H7 (cell line): Measurements from ENCODE around the gene SLC12A2. TPM values are rescaled to one million over a fixed set of nuclear protein-coding genes. Genes with fewer than 3 reads are reported as not detected.

Source experiments
- DNase-seq: peaks from one replicate; pipeline ENCODE4 v3.0.0; 2012
- H3K27me3 ChIP-seq: 2 replicates; pipeline ENCODE4 v1.6.0; 2011; ENCODE audit warnings: mild to moderate bottlenecking, low read length; ENCODE audit not compliant: control insufficient read depth, insufficient read depth
- H3K36me3 ChIP-seq: replicated peaks from 2 replicates; pipeline ENCODE4 v1.5.1; 2011; ENCODE audit warnings: low read length; ENCODE audit not compliant: control insufficient read depth, insufficient read depth
- H3K4me3 ChIP-seq: 2 replicates; pipeline ENCODE4 v1.5.1; 2011; ENCODE audit warnings: low read depth, mild to moderate bottlenecking, control low read depth, low read length, moderate library complexity; ENCODE audit not compliant: insufficient read depth
- total RNA-seq: library from RNA; depleted of rRNA; stranded (reverse); fragments of >200 nt; shearing (Covaris generic); gene quantifications from 2 replicates; pipeline ENCODE4 v1.2.3, GENCODE V29; 2014

The SLC12A2 gene
- total RNA-seq, 1 experiment from 2014 or later, result 5.4 TPM

- Histone ChIP-seq H3K4me3 (no peak overlapping the region), H3K36me3 (no peaks in the 10 kb centered on the region), H3K27me3 (no peaks in the 10 kb centered on the region)
- DNase-seq, result no peak
Measured at GRCh38 chr5:128208436-128208835, 124.9 kb downstream of the SLC12A2 start.

DNA sequence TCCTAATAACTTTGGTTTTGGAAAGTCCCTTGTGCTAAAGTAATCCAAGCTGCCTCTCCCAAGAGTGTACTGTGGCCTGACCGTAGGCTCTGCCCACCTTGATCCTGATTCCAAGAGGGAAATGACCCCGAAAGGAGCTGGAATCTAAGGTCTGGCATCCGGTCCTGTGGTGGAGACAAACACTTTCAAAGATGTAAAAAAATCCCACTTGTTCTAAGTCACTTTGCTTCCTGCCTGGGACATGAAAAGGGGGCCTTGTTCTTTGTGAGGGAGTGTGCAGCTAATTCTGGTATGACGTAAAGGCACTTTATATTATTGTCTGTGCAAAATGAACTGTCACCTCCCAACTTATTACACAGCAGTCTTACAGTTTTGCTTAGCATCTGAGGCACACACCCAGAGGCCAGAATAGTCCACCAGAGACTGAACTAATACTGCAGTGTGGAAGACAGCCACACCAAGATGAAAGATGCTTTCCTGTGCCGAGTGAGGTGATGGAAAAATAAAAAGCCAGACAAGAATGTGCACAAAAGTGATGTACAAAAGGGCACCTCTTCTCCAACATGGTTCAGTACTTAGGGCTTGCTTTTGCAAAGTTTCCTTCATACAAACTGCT is 128.7 kb downstream of the SLC12A2 start:
- no peak overlapping the region for H3K4me3 ChIP-seq
- no peaks in the 10 kb centered on the region for H3K36me3 ChIP-seq
- DNase-seq, result no peak
- no peaks in the 10 kb centered on the region for H3K27me3 ChIP-seq

DNA sequence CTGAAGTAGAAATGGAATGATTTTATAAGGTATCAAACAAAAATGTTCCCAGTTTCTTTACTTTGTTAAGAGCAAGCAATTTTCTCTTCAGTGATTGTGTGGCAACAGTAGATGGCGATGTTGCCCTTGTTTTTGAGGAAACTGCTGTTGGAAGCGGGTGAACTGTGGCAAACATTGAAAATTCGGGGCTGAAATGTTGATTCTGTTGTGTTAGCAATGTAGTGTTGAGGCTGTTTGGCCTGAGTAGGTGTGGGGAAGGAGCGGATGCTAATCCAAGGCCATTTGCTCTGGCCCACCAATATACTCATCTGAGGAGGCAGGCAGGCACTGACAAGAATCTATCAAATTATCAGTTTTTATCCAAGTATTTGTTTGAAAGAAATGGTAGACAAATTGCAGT is 129.8 kb downstream of the SLC12A2 start:
- Histone ChIP-seq H3K27me3 (no peaks in the 10 kb centered on the region), H3K4me3 (no peak overlapping the region), H3K36me3 (no peaks in the 10 kb centered on the region)
- DNase-seq, result peak; percentile 21

DNA sequence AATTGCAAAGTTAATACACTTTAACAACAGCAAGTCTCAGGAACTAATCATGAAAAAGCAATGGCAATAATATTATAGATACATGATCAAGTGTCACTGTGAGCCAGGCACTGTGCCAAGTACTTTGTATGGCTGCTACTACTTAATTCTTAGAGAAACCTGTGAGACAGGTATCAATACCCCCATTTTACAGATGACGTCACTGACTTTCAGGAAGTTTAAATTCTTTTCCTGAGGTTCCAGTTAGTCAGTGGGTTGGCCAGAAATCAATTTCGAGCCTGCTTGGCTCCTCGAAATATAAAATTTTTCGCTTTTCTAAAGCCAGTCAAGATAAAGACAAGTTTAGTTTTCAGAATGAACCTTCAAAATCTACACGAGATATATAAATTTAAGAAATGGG is 130.3 kb downstream of the SLC12A2 start:
- no peak for DNase-seq
- Histone ChIP-seq H3K36me3 (no peaks in the 10 kb centered on the region), H3K4me3 (no peak overlapping the region), H3K27me3 (no peaks in the 10 kb centered on the region)

DNA sequence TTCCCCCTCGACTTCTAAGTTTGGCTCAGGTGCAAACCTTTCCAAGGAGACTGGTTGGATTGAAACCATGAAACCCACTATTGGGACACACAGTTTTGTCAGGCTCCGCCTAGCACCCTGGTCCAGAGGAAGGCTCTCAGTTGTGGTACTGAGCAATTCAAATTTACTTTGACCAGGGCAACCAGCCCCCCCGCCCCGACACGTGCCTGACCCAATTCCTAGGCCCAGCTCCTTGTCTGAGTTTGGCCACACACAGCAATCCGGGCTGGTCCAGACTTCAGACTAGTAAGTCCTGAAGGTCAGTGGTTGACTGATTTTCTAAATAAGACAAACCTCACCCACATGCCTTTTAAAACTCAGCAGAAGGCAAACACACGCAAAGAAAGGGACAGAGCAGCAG is 132.7 kb downstream of the SLC12A2 start:
- Histone ChIP-seq H3K27me3 (no peaks in the 10 kb centered on the region), H3K36me3 (no peaks in the 10 kb centered on the region), H3K4me3 (no peak overlapping the region)
- DNase-seq, result no peak

DNA sequence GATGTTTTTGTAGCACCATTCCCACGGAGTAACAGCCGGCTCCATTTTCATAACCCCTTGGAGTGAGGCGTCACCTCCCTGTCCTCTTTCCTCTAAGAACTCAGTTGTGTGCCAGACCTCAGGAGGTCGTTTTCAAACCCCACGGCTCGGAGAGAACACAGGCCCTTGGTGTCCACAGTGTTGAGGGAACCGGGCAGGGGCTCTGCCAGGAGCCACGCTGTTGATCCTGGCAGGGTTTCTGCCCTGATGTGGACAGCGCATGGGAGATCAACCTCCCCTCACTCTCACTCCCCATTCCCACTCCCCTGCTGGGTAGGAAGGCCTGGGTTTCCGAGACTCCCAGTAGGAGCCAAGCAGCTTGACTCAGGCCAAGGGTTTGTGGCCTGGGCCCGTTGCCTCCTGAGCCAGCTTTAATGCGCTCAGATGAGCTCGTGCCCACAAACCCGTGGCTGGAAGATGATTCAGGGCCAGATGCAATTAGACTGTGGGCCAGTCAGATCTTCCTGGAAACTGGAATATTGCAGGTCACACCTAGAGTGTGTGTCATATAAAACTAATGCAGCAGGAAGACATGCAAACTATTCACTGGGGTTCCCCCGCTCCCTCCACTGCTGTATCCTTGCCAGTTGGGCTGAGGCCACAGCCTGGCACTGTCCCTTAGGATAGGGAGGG is 133.4 kb downstream of the SLC12A2 start:
- H3K4me3 ChIP-seq, result no peak overlapping the region
- DNase-seq, result no peak
- H3K27me3 ChIP-seq, result no peaks in the 10 kb centered on the region
- H3K36me3 ChIP-seq, result no peaks in the 10 kb centered on the region

DNA sequence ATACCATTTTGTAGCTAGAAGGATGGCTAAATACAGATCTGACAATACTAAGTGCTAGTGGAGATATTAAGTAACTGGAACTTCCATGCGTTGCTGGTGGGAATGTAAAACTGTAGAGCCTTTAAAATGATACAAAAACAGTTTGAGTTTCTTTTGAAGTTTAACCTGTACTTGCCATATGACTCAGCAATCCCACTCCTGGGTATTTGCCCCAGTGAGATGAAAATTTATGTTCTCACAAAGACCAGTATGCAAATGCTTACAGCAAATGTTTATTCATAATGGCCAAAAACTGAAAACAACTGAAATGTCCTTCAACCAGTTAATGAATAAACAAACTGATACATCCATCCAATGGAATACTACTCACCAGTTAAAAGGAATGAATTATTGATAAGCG is 137.3 kb downstream of the SLC12A2 start:
- no peaks in the 10 kb centered on the region for H3K27me3 ChIP-seq

GRCh38 chr5:128224336-128224735 is 140.8 kb downstream of the SLC12A2 start:
- Histone ChIP-seq H3K36me3 (no peaks in the 10 kb centered on the region), H3K27me3 (no peaks in the 10 kb centered on the region), H3K4me3 (no peak overlapping the region)
- no peak for DNase-seq

More for the DNA sequence above, 137.3 kb downstream of the SLC12A2 start:
- H3K4me3 ChIP-seq, result no peak overlapping the region
- no peaks in the 10 kb centered on the region for H3K36me3 ChIP-seq
- DNase-seq, result no peak

DNA sequence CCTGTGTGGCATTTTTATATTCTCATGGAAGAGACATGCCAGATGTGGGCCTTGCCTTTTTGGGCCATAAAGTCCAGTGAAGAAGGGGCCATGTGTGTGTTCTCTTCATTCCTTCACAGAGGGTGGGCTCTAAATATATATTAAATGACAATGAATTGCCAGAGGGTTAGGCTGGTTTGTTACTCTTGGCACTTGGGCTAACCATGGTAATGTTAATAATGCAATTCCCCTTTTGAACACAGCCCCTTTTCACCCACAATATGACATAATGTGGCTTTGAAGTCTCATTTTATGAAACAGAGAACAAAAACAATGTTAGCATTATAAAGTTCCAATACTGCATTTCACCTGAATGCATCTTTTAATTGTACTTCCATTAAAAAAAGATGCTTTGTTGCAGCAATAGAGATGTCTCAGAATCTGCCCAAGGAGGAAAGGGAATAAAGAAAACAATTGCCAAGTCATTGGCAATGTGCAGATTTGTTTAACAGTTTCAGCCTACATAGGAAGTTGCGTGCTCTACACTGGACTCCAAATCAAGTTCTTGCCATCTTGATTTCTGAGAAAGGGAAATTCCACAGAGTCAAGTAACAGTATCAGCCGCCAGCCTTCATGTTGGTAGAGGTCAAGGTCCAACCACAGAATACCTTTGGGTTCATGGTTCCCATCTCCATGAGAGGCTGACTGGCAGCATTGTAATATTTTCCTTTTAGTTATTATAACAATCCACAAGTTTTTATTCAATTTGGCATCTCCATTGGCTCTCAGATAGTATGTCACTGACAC is 141.9 kb downstream of the SLC12A2 start:
- DNase-seq, result no peak
- Histone ChIP-seq H3K36me3 (no peaks in the 10 kb centered on the region), H3K27me3 (no peaks in the 10 kb centered on the region)

DNA sequence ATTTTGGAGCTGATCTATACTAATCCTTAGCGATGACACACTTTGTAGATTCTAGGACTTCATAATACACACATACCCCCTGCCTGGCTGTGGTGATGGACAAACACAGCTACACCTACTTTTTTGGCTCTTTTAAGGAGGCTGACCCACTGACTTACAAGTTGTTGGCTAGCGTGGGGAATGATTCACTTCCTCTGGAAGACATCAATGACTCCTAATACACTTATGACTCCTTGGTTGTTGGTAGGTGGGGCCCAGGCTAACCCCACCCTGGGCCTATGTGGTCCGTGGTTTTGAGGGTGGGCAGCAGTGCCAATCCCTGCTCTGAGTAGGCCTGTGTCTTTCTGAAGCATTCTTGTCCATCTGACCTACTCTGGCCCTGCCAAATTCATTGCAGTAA is 144.4 kb downstream of the SLC12A2 start:
- Histone ChIP-seq H3K36me3 (no peaks in the 10 kb centered on the region), H3K27me3 (no peaks in the 10 kb centered on the region), H3K4me3 (no peak overlapping the region)
- DNase-seq, result no peak

More for the DNA sequence above, 141.9 kb downstream of the SLC12A2 start:
- H3K4me3 ChIP-seq, result no peak overlapping the region

DNA sequence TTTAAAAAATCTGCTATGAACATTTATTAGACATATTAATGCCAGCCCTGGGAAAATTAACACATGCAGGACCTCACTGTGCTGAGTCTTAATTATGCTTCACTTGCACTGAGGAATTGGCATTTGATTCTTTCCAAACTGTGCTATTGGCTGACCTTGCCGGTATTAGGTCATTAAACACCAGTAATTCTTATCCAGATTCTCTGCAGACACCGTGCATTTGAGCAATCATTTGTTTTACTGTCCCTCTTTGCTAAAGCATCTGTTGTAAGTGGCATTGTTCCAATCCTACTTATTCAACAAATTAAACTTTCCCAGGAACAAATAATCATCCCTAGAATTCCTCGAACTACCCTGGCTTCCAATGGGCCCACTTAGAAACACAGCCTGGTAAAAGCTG is 145.0 kb downstream of the SLC12A2 start:
- H3K4me3 ChIP-seq, result no peak overlapping the region
- H3K27me3 ChIP-seq, result no peaks in the 10 kb centered on the region
- no peak for DNase-seq
- H3K36me3 ChIP-seq, result no peaks in the 10 kb centered on the region

- DNase-seq, result no peak
- Histone ChIP-seq H3K27me3 (no peaks in the 10 kb centered on the region), H3K36me3 (no peaks in the 10 kb centered on the region), H3K4me3 (no peak overlapping the region)
Measured at GRCh38 chr5:128234928-128235641, 151.5 kb downstream of the SLC12A2 start.

- Histone ChIP-seq H3K27me3 (no peaks in the 10 kb centered on the region), H3K36me3 (no peaks in the 10 kb centered on the region), H3K4me3 (no peak overlapping the region)
- DNase-seq, result no peak
Measured at GRCh38 chr5:128236334-128236733, 152.8 kb downstream of the SLC12A2 start.

DNA sequence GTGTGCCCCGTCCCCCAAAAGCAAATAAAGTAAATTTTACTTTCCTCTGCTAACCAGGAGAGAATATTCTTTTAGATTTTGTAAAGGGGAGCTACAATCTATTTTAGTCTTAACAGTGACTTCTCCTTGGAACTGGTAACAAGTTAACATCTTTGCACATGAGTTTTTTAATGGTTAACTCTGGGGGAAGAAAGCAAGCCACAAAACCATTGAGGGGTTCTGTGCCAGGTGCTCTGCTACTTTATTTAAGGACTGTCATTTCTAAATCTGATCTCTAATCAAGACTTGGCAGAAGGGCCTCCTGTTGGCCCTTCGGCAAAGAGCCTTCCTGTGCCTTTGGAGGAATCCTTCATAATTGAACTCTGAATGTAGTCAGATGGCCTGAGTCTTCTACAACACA is 153.4 kb downstream of the SLC12A2 start:
- H3K36me3 ChIP-seq, result no peaks in the 10 kb centered on the region
- no peak for DNase-seq
- H3K4me3 ChIP-seq, result no peak overlapping the region
- H3K27me3 ChIP-seq, result no peaks in the 10 kb centered on the region
